PFSK-1 (cell line): ENCODE results near the gene RHOC.

ENCODE experiments used
- POLR2AphosphoS5 ChIP-seq: IDR thresholded peaks from 2 replicates; pipeline ENCODE4 v1.6.1; 2012; ENCODE audit warnings: low read depth, mild to moderate bottlenecking, control low read depth, low read length, moderate library complexity
- REST ChIP-seq, 2 experiments: IDR thresholded peaks; 2 replicates each; pipeline versions ENCODE4 v1.6.1 to v1.8.0; 2011 to 2012; ENCODE audit warnings: low read depth in 2 of 2, low read length in 2 of 2, control low read depth in 1 of 2, inconsistent platforms in 1 of 2, mild to moderate bottlenecking in 1 of 2, moderate library complexity in 1 of 2; ENCODE audit not compliant: insufficient read depth in 1 of 2
- SIN3A ChIP-seq: IDR thresholded peaks from 2 replicates; pipeline ENCODE4 v1.6.1; 2012; ENCODE audit warnings: mild to moderate bottlenecking, low read length, moderate library complexity, borderline replicate concordance; ENCODE audit not compliant: insufficient read depth
- TAF1 ChIP-seq: IDR thresholded peaks from 2 replicates; pipeline ENCODE4 v1.6.1; 2012; ENCODE audit warnings: low read length, control low read depth, borderline replicate concordance; ENCODE audit not compliant: insufficient read depth

GRCh38 chr1:112702420-112703261, 4.3 kb downstream of the RHOC start:
- TF ChIP-seq POLR2AphosphoS5: no peak; the same call in 1 of the 2 replicates
- no peak for TF ChIP-seq REST (IDR thresholded peaks at IDR 0.05; ENCODE audit: insufficient read depth in 1 of 2, low read depth in 2 of 2, low read length in 2 of 2)
- no peak for TF ChIP-seq SIN3A
- TF ChIP-seq TAF1: no peak
